GM18507 (cell line): ENCODE results near the gene TICAM1.
A peak's percentile ranks its signal among the peaks of the same experiment; 100 is the strongest.
"Not testable (repeated sequence)": the region's sequence is repeated elsewhere in the genome, so short reads cannot be mapped to it uniquely, and the experiment has no call there.

Experiments used
- DNase-seq: peaks from one replicate; pipeline ENCODE4 v3.0.0; 2011; ENCODE audit warnings: low read depth; ENCODE audit not compliant: insufficient read length; ENCODE audit errors: extremely low spot score
- FAIRE-seq: peaks from 2 replicates; lab custom pipeline; 2011; peaks lifted over from hg19 to GRCh38; lab: Jason Lieb, UNC

The TICAM1 gene

GRCh38 chr19:4814625-4815425 is 16.7 kb downstream of the TICAM1 start:
- DNase-seq (no peak), FAIRE-seq (peak; percentile 35)

GRCh38 chr19:4811328-4812131 is 20.0 kb downstream of the TICAM1 start:
- FAIRE-seq (peak; percentile 61), DNase-seq (peak; percentile 66)

DNA sequence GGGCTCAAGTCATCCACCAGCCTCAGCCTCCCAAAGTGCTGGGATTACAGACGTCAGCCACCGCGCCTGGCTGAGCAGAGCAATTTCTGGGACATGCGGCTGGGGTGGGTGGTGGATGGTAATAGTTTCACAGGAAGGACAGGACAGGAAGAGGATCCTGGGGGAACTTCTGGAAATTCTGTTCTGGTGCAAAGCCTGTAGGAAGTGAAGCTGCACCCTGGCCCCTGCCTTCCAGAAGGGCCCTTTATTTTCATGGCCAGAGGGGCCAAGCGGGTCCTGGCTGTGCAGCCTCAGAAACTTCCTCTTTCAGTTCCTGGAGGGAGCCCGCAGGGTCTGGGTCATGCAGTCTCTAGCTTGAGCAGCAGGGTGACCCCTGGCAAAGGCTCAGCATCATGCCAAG is 24.3 kb downstream of the TICAM1 start:
- DNase-seq: no peak
- no peak for FAIRE-seq

DNA sequence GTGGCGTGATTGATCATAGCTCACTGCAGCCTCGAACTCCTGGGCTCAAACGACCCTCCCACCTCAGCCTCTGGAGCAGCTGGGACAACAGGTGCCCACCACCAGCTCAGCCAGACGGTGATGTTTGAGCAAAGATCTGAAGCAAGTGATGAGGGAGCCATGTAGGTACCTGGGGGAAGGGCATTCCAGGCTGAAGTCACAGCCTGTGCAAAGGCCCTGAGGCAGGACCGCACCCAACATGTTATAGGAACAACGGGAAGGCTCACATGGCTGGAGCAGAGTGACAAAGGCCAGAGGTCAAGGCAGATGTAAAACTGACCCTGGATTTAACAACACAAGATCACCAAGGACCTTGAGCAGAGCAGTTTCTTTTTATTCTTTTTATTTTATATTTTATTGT is 25.1 kb downstream of the TICAM1 start:
- no peak for FAIRE-seq
- DNase-seq: no peak

DNA sequence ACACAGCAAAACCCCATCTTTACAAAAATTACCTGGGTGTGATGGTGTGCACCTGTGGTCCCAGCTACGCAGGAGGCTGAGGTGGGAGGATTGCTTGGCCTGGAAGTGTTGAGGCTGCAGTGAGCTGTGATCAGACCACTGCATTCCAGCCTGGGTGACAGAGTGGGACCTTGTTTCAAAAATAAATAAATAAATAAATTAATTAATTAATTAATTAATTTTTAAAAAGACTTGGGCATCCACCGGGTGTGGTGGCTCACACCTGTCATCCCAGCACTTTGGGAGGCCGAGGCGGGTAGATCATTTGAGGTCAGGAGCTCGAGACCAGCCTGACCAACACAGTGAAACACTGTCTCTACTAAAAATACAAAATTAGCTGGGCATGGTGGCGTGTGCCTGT is 26.4 kb downstream of the TICAM1 start:
- not testable (repeated sequence) for FAIRE-seq, DNase-seq

- DNase-seq (peak; percentile 45), FAIRE-seq (peak; percentile 79)
These were observed 27.5 kb downstream of the TICAM1 start for GRCh38 chr19:4803736-4804695.

DNA sequence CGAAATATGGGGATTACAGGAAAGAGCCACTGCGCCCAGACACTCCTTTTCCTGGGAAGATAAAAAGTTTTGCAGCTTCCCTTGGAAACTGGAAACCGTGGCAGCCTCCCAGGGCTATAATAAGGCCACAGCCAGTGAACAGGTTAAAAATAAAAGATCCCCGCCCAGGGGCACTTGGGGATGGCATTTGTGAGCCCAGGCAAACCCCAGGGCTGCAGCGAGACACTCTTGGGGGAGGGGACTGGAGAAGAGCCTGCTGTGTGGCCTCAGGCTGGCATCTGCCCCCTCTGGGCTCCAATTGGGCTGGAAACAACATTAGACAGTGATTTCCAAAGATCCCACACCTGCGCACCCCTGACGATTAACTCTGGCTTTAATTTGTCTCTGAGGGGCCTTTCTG is 28.8 kb downstream of the TICAM1 start:
- DNase-seq: no peak
- FAIRE-seq: no peak

- FAIRE-seq (no peak), DNase-seq (no peak)
These were observed 30.4 kb downstream of the TICAM1 start for GRCh38 chr19:4801085-4801619.

- FAIRE-seq: no peak
- no peak for DNase-seq
These were observed 30.9 kb downstream of the TICAM1 start for GRCh38 chr19:4800591-4801081.

GRCh38 chr19:4795400-4795799 is 36.1 kb downstream of the TICAM1 start:
- FAIRE-seq: no peak
- no peak for DNase-seq

DNA sequence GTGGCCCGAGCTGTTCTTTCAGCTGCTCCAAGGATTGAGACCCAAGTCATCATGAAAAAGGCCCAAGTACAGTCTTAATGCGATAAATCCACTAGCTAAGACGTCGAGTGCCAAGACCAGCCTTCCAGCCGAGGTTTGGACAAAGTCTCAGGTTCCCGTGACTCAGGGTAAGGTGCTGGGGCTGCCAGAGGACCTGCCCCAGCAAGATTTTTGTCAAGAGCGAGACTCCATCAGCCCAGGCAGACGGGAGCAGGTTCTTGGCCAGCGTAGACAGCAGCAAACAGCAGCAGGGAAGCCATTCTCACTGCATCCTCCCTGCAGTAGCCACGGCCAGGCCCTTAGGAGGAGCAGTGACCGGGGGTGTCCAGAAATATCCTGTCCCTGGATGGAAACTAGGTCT is 36.5 kb downstream of the TICAM1 start:
- FAIRE-seq: no peak
- DNase-seq: no peak

- not testable (repeated sequence) for FAIRE-seq, DNase-seq
These were observed 38.2 kb downstream of the TICAM1 start for GRCh38 chr19:4793278-4793677.

GRCh38 chr19:4792866-4793195 is 38.7 kb downstream of the TICAM1 start:
- DNase-seq, FAIRE-seq: not testable (repeated sequence)

DNA sequence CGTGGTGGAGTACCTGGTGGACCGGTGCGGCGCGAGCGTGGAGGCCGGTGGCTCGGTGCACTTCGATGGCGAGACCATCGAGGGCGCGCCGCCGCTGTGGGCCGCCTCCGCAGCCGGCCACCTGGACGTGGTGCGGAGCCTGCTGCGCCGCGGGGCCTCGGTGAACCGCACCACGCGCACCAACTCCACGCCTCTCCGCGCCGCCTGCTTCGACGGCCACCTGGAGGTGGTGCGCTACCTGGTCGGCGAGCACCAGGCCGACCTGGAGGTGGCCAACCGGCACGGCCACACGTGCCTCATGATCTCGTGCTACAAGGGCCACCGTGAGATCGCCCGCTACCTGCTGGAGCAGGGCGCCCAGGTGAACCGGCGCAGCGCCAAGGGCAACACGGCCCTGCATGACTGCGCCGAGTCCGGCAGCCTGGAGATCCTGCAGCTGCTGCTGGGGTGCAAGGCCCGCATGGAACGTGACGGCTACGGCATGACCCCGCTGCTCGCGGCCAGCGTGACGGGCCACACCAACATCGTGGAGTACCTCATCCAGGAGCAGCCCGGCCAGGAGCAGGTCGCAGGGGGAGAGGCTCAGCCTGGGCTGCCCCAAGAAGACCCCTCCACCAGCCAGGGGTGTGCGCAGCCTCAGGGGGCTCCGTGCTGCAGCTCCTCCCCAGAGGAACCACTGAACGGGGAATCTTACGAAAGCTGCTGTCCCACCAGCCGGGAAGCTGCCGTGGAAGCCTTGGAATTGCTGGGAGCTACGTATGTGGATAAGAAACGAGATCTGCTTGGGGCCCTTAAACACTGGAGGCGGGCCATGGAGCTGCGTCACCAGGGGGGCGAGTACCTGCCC is 39.3 kb downstream of the TICAM1 start:
- not testable (repeated sequence) for FAIRE-seq, DNase-seq

- DNase-seq (peak; percentile 91), FAIRE-seq (peak; percentile 99)
These were observed 40.1 kb downstream of the TICAM1 start, which contains the start of gene FEM1A for GRCh38 chr19:4791183-4792018. Gene FEM1A, plus strand, starts transcription at chr19:4791734. Its CDS starts 121 bp downstream, at chr19:4791855.

DNA sequence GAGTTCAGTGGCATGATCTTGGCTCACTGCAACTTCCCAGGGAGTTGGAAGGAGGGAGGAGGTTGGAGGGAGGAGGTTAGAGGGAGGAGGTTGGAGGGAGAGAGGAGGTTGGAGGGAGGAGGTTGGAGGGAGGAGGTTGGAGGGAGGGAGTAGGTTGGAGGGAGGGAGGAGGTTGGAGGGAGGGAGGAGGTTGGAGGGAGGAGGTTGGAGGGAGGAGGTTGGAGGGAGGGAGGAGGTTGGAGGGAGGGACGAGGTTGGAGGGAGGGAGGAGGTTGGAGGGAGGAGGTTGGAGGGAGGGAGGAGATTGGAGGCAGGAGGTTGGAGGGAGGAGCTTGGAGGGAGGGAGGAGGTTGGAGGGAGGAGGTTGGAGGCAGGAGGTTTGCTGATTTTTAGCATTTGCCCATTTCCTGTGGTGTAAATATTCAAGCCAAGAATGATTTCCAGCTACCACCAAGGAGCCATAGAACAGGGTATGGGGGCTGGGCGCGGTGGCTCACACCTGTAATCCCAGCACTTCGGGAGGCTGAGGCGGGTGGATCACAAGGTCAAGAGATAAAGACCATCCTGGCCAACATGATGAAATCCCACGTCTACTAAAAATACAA is 45.0 kb downstream of the TICAM1 start:
- not testable (repeated sequence) for FAIRE-seq, DNase-seq

DNA sequence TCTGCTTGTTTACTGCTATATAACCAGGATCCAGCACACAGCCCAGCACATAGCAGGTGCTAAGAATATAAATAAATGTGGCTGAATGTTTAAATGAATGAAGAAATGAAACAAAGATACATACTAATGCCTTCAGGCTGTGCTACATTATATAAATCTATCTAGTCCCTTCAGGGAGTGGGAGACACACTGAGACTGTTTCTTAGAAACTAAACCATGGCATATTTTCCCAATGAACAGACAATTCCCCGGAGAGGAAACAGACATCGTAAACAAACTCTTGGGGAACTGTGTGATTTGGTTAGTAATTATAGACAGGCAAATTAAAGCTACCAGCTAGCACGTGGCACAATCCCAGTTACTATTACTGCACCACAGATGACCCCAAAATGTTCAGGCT is 49.7 kb downstream of the TICAM1 start:
- no peak for DNase-seq
- FAIRE-seq: no peak
